K562 (cell line): Measurements from ENCODE around the gene ID1. TPM values are rescaled to one million over a fixed set of nuclear protein-coding genes. Genes with fewer than 3 reads are reported as not detected.

Source experiments
- CBX5 ChIP-seq: IDR thresholded peaks from 2 replicates; pipeline ENCODE4 v1.6.1; 2014; ENCODE audit warnings: low read depth, borderline replicate concordance
- FOXP1 ChIP-seq: sonication (generic); formaldehyde crosslinking; IDR thresholded peaks from 2 replicates; pipeline ENCODE4 v1.8.0; 2022; ENCODE audit warnings: mild to moderate bottlenecking, missing genetic modification reagents
- HDAC1 ChIP-seq, 2 experiments: fragments of 450-650 bp; IDR thresholded peaks; 2 replicates each; pipeline ENCODE4 v1.6.1; 2016 to 2017; ENCODE audit warnings: inconsistent platforms in 1 of 2, mild to moderate bottlenecking in 1 of 2, moderate library complexity in 1 of 2
- HDAC2 ChIP-seq: fragments of 450-650 bp; IDR thresholded peaks from 2 replicates; pipeline ENCODE4 v1.6.1; 2016; ENCODE audit warnings: mild to moderate bottlenecking
- HDGF ChIP-seq: fragments of 450-650 bp; IDR thresholded peaks from 2 replicates; pipeline ENCODE4 v1.6.1; 2016
- HLTF ChIP-seq: fragments of 450-650 bp; IDR thresholded peaks from 2 replicates; pipeline ENCODE4 v1.6.1; 2016
- MAFF ChIP-seq: IDR thresholded peaks from 2 replicates; pipeline ENCODE4 v1.6.1; 2012; ENCODE audit warnings: low read length, improper control_type of control experiment
- NFATC3 ChIP-seq: fragments of 450-650 bp; IDR thresholded peaks from 2 replicates; pipeline ENCODE4 v1.6.1; 2017; ENCODE audit warnings: mild to moderate bottlenecking
- NFRKB ChIP-seq: fragments of 450-650 bp; IDR thresholded peaks from 2 replicates; pipeline ENCODE4 v1.6.1; 2016; ENCODE audit warnings: low read depth
- NR0B1 ChIP-seq: fragments of 450-650 bp; IDR thresholded peaks from one replicate; pipeline ENCODE4 v1.6.1; 2018; ENCODE audit warnings: mild to moderate bottlenecking, moderate library complexity; ENCODE audit not compliant: partially characterized antibody
- NR2C2 ChIP-seq, 2 experiments: fragments of 200-800 bp in 1 of 2; sonication (Bioruptor generic) in 1 of 2; sonication (generic) in 1 of 2; formaldehyde crosslinking in 1 of 2; IDR thresholded peaks; 2 replicates each; pipeline versions ENCODE4 v1.6.1 to v1.8.0; 2016 to 2022; ENCODE audit warnings: mild to moderate bottlenecking in 1 of 2, missing compliant biosample characterization in 1 of 2, missing genetic modification characterization in 1 of 2, missing genetic modification reagents in 1 of 2
- OTX1 ChIP-seq: fragments of 450-650 bp; formaldehyde crosslinking; IDR thresholded peaks from 2 replicates; pipeline ENCODE4 v1.4.0; 2022; ENCODE audit warnings: mild to moderate bottlenecking
- POLR2G ChIP-seq: fragments of 200-400 bp; formaldehyde crosslinking; IDR thresholded peaks from 2 replicates; pipeline ENCODE4 v1.6.1; 2017; ENCODE audit warnings: low read depth, mild to moderate bottlenecking, antibody characterized with exemption, low read length, moderate library complexity
- RBFOX2 ChIP-seq: fragments of 200-400 bp; formaldehyde crosslinking; IDR thresholded peaks from 2 replicates; pipeline ENCODE4 v1.6.1; 2017; ENCODE audit warnings: low read depth, mild to moderate bottlenecking, low read length, moderate library complexity
- SMARCB1 ChIP-seq: IDR thresholded peaks from 2 replicates; pipeline ENCODE4 v1.6.1; 2011; ENCODE audit warnings: improper control_type of control experiment, low read depth; ENCODE audit not compliant: insufficient read length
- STAT5A ChIP-seq: IDR thresholded peaks from 2 replicates; pipeline ENCODE4 v1.6.1; 2012; ENCODE audit warnings: low read length, inconsistent platforms, borderline replicate concordance
- TBL1XR1 ChIP-seq, 2 experiments: IDR thresholded peaks; 2 replicates each; pipeline ENCODE4 v1.6.1; 2012; ENCODE audit warnings: improper control_type of control experiment in 2 of 2, low read length in 2 of 2, mild to moderate bottlenecking in 1 of 2
- TRIM28 ChIP-seq: fragments of 450-650 bp; IDR thresholded peaks from 2 replicates; pipeline ENCODE4 v1.6.1; 2017
- XRCC5 ChIP-seq: fragments of 200-400 bp; formaldehyde crosslinking; IDR thresholded peaks from 2 replicates; pipeline ENCODE4 v1.6.1; 2017; ENCODE audit warnings: low read depth, mild to moderate bottlenecking, low read length
- ZBTB7A ChIP-seq: IDR thresholded peaks from 2 replicates; pipeline ENCODE4 v1.6.1; 2011; ENCODE audit warnings: low read depth, mild to moderate bottlenecking, low read length, moderate library complexity, borderline replicate concordance; ENCODE audit not compliant: control insufficient read depth
- ZNF174 ChIP-seq: fragments of 250-450 bp; sonication (Bioruptor Pico); IDR thresholded peaks from 2 replicates; pipeline ENCODE4 v1.4.0; 2020; ENCODE audit warnings: mild to moderate bottlenecking
- ZNF24 ChIP-seq: fragments of 450-650 bp; IDR thresholded peaks from 2 replicates; pipeline ENCODE4 v1.6.1; 2016
- ZNF561 ChIP-seq: fragments of 450-650 bp; formaldehyde crosslinking; conservative IDR thresholded peaks from 2 replicates; pipeline ENCODE4 v1.4.0; 2020; ENCODE audit warnings: mild to moderate bottlenecking, moderate library complexity
- ZNF79 ChIP-seq: fragments of 250-450 bp; sonication (Bioruptor Pico); IDR thresholded peaks from 2 replicates; pipeline ENCODE4 v1.4.0; 2020; ENCODE audit warnings: low read depth, mild to moderate bottlenecking, moderate library complexity
- polyA plus RNA-seq, 8 experiments: library from polyadenylated mRNA; depleted of rRNA in 4 of 8; stranded (reverse) in 5 of 8; unstranded in 3 of 8; fragments of >200 nt; fragmentation: Nextera tagmentation in 2 of 8; fragmentation: Illumina TruSeq in 1 of 8; extraction: Ambion mirVana in 2 of 8; extraction: Trizol in 1 of 8; gene quantifications; 2 replicates each; pipeline versions ENCODE4 v1.2.1 to v1.2.3, GENCODE V29; 2011 to 2014; ENCODE audit warnings: inconsistent platforms in 1 of 8, missing spikeins in 1 of 8
- total RNA-seq, 7 experiments: library from RNA; depleted of rRNA in 6 of 7; stranded (reverse); fragments of >200 nt in 6 of 7; fragmentation: Illumina TruSeq in 2 of 7; extraction: Trizol in 2 of 7; gene quantifications; 2 replicates each; pipeline versions ENCODE4 v1.2.1 to v1.2.3, GENCODE V29; 2011 to 2021; ENCODE audit warnings: low replicate concordance in 1 of 7
- TF ChIP-seq, protein P1 (sequence below): sonication (generic); formaldehyde crosslinking; IDR thresholded peaks from 2 replicates; pipeline ENCODE4 v1.8.1; 2023; ENCODE audit warnings: mild to moderate bottlenecking, missing genetic modification reagents
- TF ChIP-seq, protein P2 (sequence below): sonication (generic); formaldehyde crosslinking; IDR thresholded peaks from 2 replicates; pipeline ENCODE4 v1.8.1; 2023; ENCODE audit warnings: mild to moderate bottlenecking, missing genetic modification reagents

The ID1 gene
- total and polyA plus RNA-seq, 9 of the 15 experiments (the other 6 are each of a cell fraction or from before 2014, with no cell fraction given): 1.4 to 358 (median 65.0) TPM

DNA sequence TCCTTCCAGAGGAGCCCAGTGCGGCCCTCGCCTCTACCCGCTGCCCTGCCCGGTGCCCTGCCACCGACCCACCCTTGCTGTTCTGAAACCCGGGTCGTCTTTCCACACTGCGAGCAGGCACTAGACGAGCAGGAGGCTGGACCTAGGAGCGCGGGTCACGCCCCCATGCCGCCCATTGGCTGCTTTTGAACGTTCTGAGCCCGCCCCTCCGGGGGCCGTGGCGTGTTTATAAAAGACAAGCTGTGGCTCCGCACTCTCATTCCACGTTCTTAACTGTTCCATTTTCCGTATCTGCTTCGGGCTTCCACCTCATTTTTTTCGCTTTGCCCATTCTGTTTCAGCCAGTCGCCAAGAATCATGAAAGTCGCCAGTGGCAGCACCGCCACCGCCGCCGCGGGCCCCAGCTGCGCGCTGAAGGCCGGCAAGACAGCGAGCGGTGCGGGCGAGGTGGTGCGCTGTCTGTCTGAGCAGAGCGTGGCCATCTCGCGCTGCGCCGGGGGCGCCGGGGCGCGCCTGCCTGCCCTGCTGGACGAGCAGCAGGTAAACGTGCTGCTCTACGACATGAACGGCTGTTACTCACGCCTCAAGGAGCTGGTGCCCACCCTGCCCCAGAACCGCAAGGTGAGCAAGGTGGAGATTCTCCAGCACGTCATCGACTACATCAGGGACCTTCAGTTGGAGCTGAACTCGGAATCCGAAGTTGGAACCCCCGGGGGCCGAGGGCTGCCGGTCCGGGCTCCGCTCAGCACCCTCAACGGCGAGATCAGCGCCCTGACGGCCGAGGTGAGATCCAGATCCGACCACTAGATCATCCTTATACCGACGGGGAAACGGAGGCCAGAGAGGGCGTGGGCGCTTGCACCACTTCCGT is at the start of gene ID1 (continued):
- TF ChIP-seq NR2C2 (CRISPR knock-in tag; IDR thresholded peaks at IDR 0.05) (peak; percentile 85), NR2C2 (tag; IDR thresholded peaks at IDR 0.05) (no peak), SMARCB1 (no peak), HDAC2 (no peak), POLR2G (peak; percentile 99), RBFOX2 (peak; percentile 100), TBL1XR1 (IDR thresholded peaks at IDR 0.05; ENCODE audit: low read length in 2 of 2) (peak in 1 of 2 experiments; percentile 64; a peak in 1 of 4 replicates), HDGF (no peak), ZBTB7A (peak; percentile 33; the same call in 1 of the 2 replicates), CBX5 (no peak), ZNF79 (no peak), MAFF (no peak), NFATC3 (no peak), NR0B1 (no peak), FOXP1 (CRISPR knock-in tag) (0 out of 2 replicates have a peak, but pooled peaks have one; percentile 80), TRIM28 (no peak), STAT5A (0 out of 2 replicates have a peak, but pooled peaks have one; percentile 38), ZNF24 (0 out of 2 replicates have a peak, but pooled peaks have one; percentile 28), HDAC1 (IDR thresholded peaks at IDR 0.05) (peak; percentile 87 to 95; a peak in 3 of 4 replicates), OTX1 (CRISPR knock-in tag) (no peak), ZNF561 (CRISPR knock-in tag) (no peak), NFRKB (no peak), HLTF (no peak; the same call in 1 of the 2 replicates), ZNF174 (no peak), XRCC5 (no peak; the same call in 1 of the 2 replicates)
- TF ChIP-seq, protein P1, sequence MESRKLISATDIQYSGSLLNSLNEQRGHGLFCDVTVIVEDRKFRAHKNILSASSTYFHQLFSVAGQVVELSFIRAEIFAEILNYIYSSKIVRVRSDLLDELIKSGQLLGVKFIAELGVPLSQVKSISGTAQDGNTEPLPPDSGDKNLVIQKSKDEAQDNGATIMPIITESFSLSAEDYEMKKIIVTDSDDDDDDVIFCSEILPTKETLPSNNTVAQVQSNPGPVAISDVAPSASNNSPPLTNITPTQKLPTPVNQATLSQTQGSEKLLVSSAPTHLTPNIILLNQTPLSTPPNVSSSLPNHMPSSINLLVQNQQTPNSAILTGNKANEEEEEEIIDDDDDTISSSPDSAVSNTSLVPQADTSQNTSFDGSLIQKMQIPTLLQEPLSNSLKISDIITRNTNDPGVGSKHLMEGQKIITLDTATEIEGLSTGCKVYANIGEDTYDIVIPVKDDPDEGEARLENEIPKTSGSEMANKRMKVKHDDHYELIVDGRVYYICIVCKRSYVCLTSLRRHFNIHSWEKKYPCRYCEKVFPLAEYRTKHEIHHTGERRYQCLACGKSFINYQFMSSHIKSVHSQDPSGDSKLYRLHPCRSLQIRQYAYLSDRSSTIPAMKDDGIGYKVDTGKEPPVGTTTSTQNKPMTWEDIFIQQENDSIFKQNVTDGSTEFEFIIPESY: peak; percentile 60
- TF ChIP-seq, protein P2, sequence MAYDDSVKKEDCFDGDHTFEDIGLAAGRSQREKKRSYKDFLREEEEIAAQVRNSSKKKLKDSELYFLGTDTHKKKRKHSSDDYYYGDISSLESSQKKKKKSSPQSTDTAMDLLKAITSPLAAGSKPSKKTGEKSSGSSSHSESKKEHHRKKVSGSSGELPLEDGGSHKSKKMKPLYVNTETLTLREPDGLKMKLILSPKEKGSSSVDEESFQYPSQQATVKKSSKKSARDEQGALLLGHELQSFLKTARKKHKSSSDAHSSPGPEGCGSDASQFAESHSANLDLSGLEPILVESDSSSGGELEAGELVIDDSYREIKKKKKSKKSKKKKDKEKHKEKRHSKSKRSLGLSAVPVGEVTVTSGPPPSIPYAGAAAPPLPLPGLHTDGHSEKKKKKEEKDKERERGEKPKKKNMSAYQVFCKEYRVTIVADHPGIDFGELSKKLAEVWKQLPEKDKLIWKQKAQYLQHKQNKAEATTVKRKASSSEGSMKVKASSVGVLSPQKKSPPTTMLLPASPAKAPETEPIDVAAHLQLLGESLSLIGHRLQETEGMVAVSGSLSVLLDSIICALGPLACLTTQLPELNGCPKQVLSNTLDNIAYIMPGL (CRISPR knock-in tag): no peak
